K562 (cell line): ENCODE results near the gene IQGAP3. TPM values are rescaled to one million over a fixed set of nuclear protein-coding genes. Genes with fewer than 3 reads are reported as not detected.

ENCODE experiments used
- ATAC-seq: fragments of 200-7000 bp; cut with Tn5 transposase; 3 replicates; pipeline ENCODE4 v1.9.1; 2020; ENCODE audit warnings: moderate library complexity
- BruUV-seq: library from RNA; stranded (reverse); fragments of 400-500 nt; replicated peaks from 2 replicates; lab custom pipeline; 2021; lab: Mats Ljungman, UMichigan
- CTCF ChIA-PET: fragments of 300-600 bp; formaldehyde crosslinking; extraction: SDS; loops from one replicate; lab custom pipeline; 2021; ENCODE audit warnings: low intra/inter-chr PET ratio; lab: Yijun Ruan, JAX
- POLR2A ChIA-PET: fragments of 300-600, 350-650 bp; sonication (Branson Sonifier 250); formaldehyde crosslinking; extraction: SDS; loops from one replicate; lab custom pipeline; 2021; ENCODE audit warnings: antibody characterized with exemption, inconsistent platforms; lab: Yijun Ruan, JAX
- DNase-seq, 4 experiments: peaks; one replicate each; pipeline versions ENCODE4 v3.0.0 to v3.0.0-alpha.2; 2011 to 2018; ENCODE audit warnings: low spot score in 3 of 4, mixed read lengths in 3 of 4; ENCODE audit errors: extremely low read depth in 1 of 4
- FAIRE-seq: peaks from 2 replicates; lab custom pipeline; 2011; peaks lifted over from hg19 to GRCh38; lab: Jason Lieb, UNC
- H2AFZ ChIP-seq: 2 replicates; pipeline ENCODE4 v1.6.0; 2011; ENCODE audit warnings: low read depth, low read length, control low read depth, inconsistent platforms
- H3K27ac ChIP-seq: fragments of 200-600 bp; 3 replicates; pipeline ENCODE4 v1.8.0; 2011; ENCODE audit warnings: low read depth, mild to moderate bottlenecking, control low read depth, inconsistent platforms, low read length, moderate library complexity, mixed read lengths; ENCODE audit errors: extremely low read depth
- H3K27me3 ChIP-seq, 2 experiments: fragments of 300-600 bp in 1 of 2; 2 replicates in 1 of 2; 3 replicates in 1 of 2; pipeline versions ENCODE4 v1.6.0 to v1.8.0; 2011; ENCODE audit warnings: inconsistent platforms in 2 of 2, low read length in 2 of 2, mild to moderate bottlenecking in 1 of 2, mixed read lengths in 1 of 2, moderate library complexity in 1 of 2; ENCODE audit not compliant: control insufficient read depth in 2 of 2, insufficient read depth in 2 of 2
- H3K36me3 ChIP-seq: fragments of 300-600 bp; 3 replicates; pipeline ENCODE4 v1.8.0; 2011; ENCODE audit warnings: mild to moderate bottlenecking, low read length, inconsistent platforms; ENCODE audit not compliant: control insufficient read depth, insufficient read depth
- H3K4me1 ChIP-seq, 2 experiments: fragments of 200-600 bp in 1 of 2; replicated peaks in 1 of 2; 2 replicates in 1 of 2; 3 replicates in 1 of 2; pipeline versions ENCODE4 v1.5.1 to v1.8.0; 2011; ENCODE audit warnings: inconsistent platforms in 2 of 2, low read length in 2 of 2, mild to moderate bottlenecking in 1 of 2, mixed read lengths in 1 of 2, moderate library complexity in 1 of 2; ENCODE audit not compliant: control insufficient read depth in 2 of 2, insufficient read depth in 2 of 2
- H3K4me2 ChIP-seq: 2 replicates; pipeline ENCODE4 v1.6.1; 2011; ENCODE audit warnings: low read length, control low read depth, inconsistent platforms, mixed read lengths; ENCODE audit not compliant: insufficient read depth
- H3K4me3 ChIP-seq: fragments of 200-600 bp; sonication (generic), shearing (Covaris generic); 2 replicates; pipeline ENCODE4 v1.5.1; 2016; ENCODE audit warnings: control low read depth, inconsistent platforms
- H3K79me2 ChIP-seq: fragments of 200-600 bp; 3 replicates; pipeline ENCODE4 v1.8.0; 2011; ENCODE audit warnings: low read length, inconsistent platforms; ENCODE audit not compliant: control insufficient read depth, insufficient read depth
- H3K9ac ChIP-seq, 2 experiments: 2 replicates each; pipeline versions ENCODE4 v1.6.0 to v1.6.1; 2011; ENCODE audit warnings: low read depth in 2 of 2, low read length in 2 of 2, control low read depth in 1 of 2, inconsistent platforms in 1 of 2, mild to moderate bottlenecking in 1 of 2, mixed read lengths in 1 of 2; ENCODE audit not compliant: insufficient read depth in 1 of 2
- H3K9me1 ChIP-seq: one replicate; pipeline ENCODE4 v1.6.0; 2011; ENCODE audit warnings: inconsistent platforms, mild to moderate bottlenecking, low read length, moderate library complexity; ENCODE audit not compliant: control insufficient read depth, insufficient read depth
- H3K9me3 ChIP-seq: replicated peaks from 2 replicates; pipeline ENCODE4 v1.5.1; 2011; ENCODE audit warnings: low read depth, low read length, inconsistent platforms; ENCODE audit not compliant: control insufficient read depth, insufficient read depth
- H4K20me1 ChIP-seq: replicated peaks from 2 replicates; pipeline ENCODE4 v1.6.1; 2011; ENCODE audit warnings: low read length, inconsistent platforms, mixed read lengths; ENCODE audit not compliant: control insufficient read depth, insufficient read depth
- CREB1 ChIP-seq, 2 experiments: sonication (generic) in 1 of 2; formaldehyde crosslinking in 1 of 2; IDR thresholded peaks; 2 replicates each; pipeline versions ENCODE4 v1.6.1 to v1.8.0; 2012 to 2022; ENCODE audit warnings: inconsistent platforms in 1 of 2, mild to moderate bottlenecking in 1 of 2, missing genetic modification reagents in 1 of 2, moderate library complexity in 1 of 2
- CTCF ChIP-seq, 3 experiments: IDR thresholded peaks in 2 of 3; conservative IDR thresholded peaks in 1 of 3; 2 replicates each; pipeline ENCODE4 v1.5.1; 2011 to 2012; ENCODE audit warnings: low read length in 3 of 3, mild to moderate bottlenecking in 3 of 3, control low read depth in 2 of 3, improper control_type of control experiment in 1 of 3, inconsistent platforms in 1 of 3, low read depth in 1 of 3, mixed read lengths in 1 of 3, moderate library complexity in 1 of 3; ENCODE audit not compliant: insufficient read depth in 2 of 3
- DNMT1 ChIP-seq: fragments of 450-650 bp; IDR thresholded peaks from 2 replicates; pipeline ENCODE4 v1.6.1; 2016; ENCODE audit warnings: antibody characterized with exemption, mild to moderate bottlenecking
- KAT7 ChIP-seq: sonication (generic); formaldehyde crosslinking; IDR thresholded peaks from 2 replicates; pipeline ENCODE4 v1.8.0; 2022; ENCODE audit warnings: missing genetic modification reagents, mild to moderate bottlenecking, borderline replicate concordance
- NCOA6 ChIP-seq: fragments of 450-650 bp; IDR thresholded peaks from 2 replicates; pipeline ENCODE4 v1.6.1; 2017; ENCODE audit warnings: mild to moderate bottlenecking
- SMC3 ChIP-seq: conservative IDR thresholded peaks from 2 replicates; pipeline ENCODE4 v1.6.1; 2011; ENCODE audit warnings: low read depth, low read length, improper control_type of control experiment; ENCODE audit not compliant: insufficient read depth
- SPI1 ChIP-seq: IDR thresholded peaks from 2 replicates; pipeline ENCODE4 v1.6.1; 2011; ENCODE audit warnings: low read depth, low read length, control low read depth, borderline replicate concordance
- WGBS: fragments of 100-300 bp; shearing (Covaris generic); methylation state at CpG from one replicate; pipeline ENCODE4 v1.1.6; 2016; ENCODE audit warnings: low coverage, mixed read lengths; ENCODE audit not compliant: insufficient coverage; ENCODE audit errors: missing lambda C conversion rate; 5-methylcytosine and 5-hydroxymethylcytosine counted together
- in situ Hi-C: fragments of 300-500 bp; cut with MboI; formaldehyde crosslinking; loops from 4 replicates; pipeline ENCODE4 v1.15.0; 2018; ENCODE audit warnings: inconsistent platforms, mixed read lengths
- intact Hi-C: fragments of 100-400 bp; cut with micrococcal nuclease; formaldehyde crosslinking; loops from 2 replicates; pipeline ENCODE4 v1.14.2; 2022
- polyA plus RNA-seq, 8 experiments: library from polyadenylated mRNA; depleted of rRNA in 4 of 8; stranded (reverse) in 5 of 8; unstranded in 3 of 8; fragments of >200 nt; fragmentation: Nextera tagmentation in 2 of 8; fragmentation: Illumina TruSeq in 1 of 8; extraction: Ambion mirVana in 2 of 8; extraction: Trizol in 1 of 8; gene quantifications; 2 replicates each; pipeline versions ENCODE4 v1.2.1 to v1.2.3, GENCODE V29; 2011 to 2014; ENCODE audit warnings: inconsistent platforms in 1 of 8, missing spikeins in 1 of 8
- total RNA-seq, 7 experiments: library from RNA; depleted of rRNA in 6 of 7; stranded (reverse); fragments of >200 nt in 6 of 7; fragmentation: Illumina TruSeq in 2 of 7; extraction: Trizol in 2 of 7; gene quantifications; 2 replicates each; pipeline versions ENCODE4 v1.2.1 to v1.2.3, GENCODE V29; 2011 to 2021; ENCODE audit warnings: low replicate concordance in 1 of 7

Gene IQGAP3
- total and polyA plus RNA-seq, 9 of the 15 experiments (the other 6 are each of a cell fraction or from before 2014, with no cell fraction given) = 1.4 to 16.6 (median 11.9) TPM

- Histone ChIP-seq H3K36me3 (peaks cover 77% of the 10 kb centered on the region), H2AFZ (no peak overlapping the region), H3K4me3 (no peak overlapping the region), H4K20me1 (peaks cover 10% of the 10 kb centered on the region), H3K4me2 (no peak overlapping the region), H3K9ac (no peak overlapping the region), H3K27me3 (no peaks in the 10 kb centered on the region), H3K9me3 (no peaks in the 10 kb centered on the region), H3K4me1 (peaks cover 0 to 17% of the 10 kb centered on the region in 2 experiments; a peak in 2 of 5 replicates), H3K9me1 (no peaks in the 10 kb centered on the region), H3K27ac (no peak overlapping the region), H3K79me2 (no peaks in the 10 kb centered on the region)
- ATAC-seq (peak; percentile 68), FAIRE-seq (peak; percentile 65), DNase-seq (peak in 3 of 4 experiments; percentile 52 to 60 (median 53))
- in situ Hi-C loops = no loop called here
- intact Hi-C loops = loop anchor here (10.0 kb wide), 1 partner anchor 65 kb away; no protein-coding TSS in a partner anchor
- ChIA-PET CTCF (interaction anchor here (0.7 to 1.3 kb wide), 4 partner anchors 122 to 129 kb away, joined by 3 to 5 read pairs (median 4); no protein-coding TSS in a partner anchor), POLR2A (interaction anchor here (0.5 to 1.5 kb wide), 5 partner anchors 12 to 229 kb away, joined by 3 to 6 read pairs (median 3); partner anchors contain the start of gene MEF2D)
- WGBS = 29% methylated on average over 4 of the region's 4 CpGs
- no TSS peak for BruUV-seq
- TF ChIP-seq SPI1 (0 out of 2 replicates have a peak, but pooled peaks have one; percentile 27), DNMT1 (no peak), CTCF (IDR thresholded peaks at IDR 0.05 in 2 of 3, conservative IDR thresholded peaks at IDR 0.05 in 1 of 3; ENCODE audit: insufficient read depth in 2 of 3, low read depth in 1 of 3, low read length in 3 of 3) (peak; percentile 29 to 44 (median 35); a peak in 4 of 6 replicates), SMC3 (0 out of 2 replicates have a peak, but pooled peaks have one; percentile 15), NCOA6 (no peak), KAT7 (CRISPR knock-in tag) (0 out of 2 replicates have a peak, but pooled peaks have one; percentile 4), CREB1 (IDR thresholded peaks at IDR 0.05) (no peak), CREB1 (CRISPR knock-in tag; IDR thresholded peaks at IDR 0.05) (no peak)
Measured at GRCh38 chr1:156480016-156480370, 92.4 kb downstream of the IQGAP3 start.
